SKM-1 (cell line): ENCODE data around the gene KRTAP15-1.

ENCODE experiments used
- DNase-seq: peaks from one replicate; lab custom pipeline; 2025; ENCODE audit not compliant: unreplicated experiment; lab: John Stamatoyannopoulos, UW

The KRTAP15-1 gene

GRCh38 chr21:30486180-30486579 is 46.1 kb downstream of the KRTAP15-1 start:
- DNase-seq, result no peak

DNA sequence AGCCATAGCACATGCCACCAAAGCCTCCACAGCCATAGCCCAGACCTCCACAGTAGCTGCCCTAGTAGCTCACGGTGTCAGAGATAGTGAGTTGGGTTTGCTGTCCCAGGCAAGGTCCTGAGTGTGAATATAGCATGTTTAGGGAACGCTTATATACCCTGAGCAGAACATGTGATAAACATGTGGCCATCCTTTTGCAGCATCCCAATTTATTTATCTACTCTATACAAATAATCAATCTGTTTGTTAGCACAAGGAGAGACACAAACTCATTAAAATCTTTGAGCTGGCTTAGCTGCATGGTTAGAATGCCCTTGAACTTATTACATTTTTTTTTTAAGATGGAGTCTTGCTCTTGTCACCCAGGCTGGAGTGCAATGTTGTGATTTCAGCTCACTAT is 47.3 kb downstream of the KRTAP15-1 start, which contains the start of gene KRTAP19-2:
KRTAP19-2 (minus strand) TSS at position 101 of the 400 bp plus-strand sequence; CDS start at position 13, 88 bp downstream.
- DNase-seq, result no peak
